Activated T-cell treated with anti-CD3 and anti-CD28 coated beads for 4 hours (primary cell): ENCODE results near the gene ATP8B1.
"Not testable (repeated sequence)": the region's sequence is repeated elsewhere in the genome, so short reads cannot be mapped to it uniquely, and the experiment has no call there.

Experiments
- DNase-seq: peaks from one replicate; pipeline ENCODE4 v3.0.0-alpha.2; 2020

The ATP8B1 gene

GRCh38 chr18:57803103-57803969 is at the start of gene ATP8B1:
ATP8B1 (minus strand) TSS chr18:57803315; CDS start chr18:57731807, 71,508 bp downstream.
- no peak for DNase-seq

- no peak for DNase-seq
Measured at GRCh38 chr18:57850063-57850462, 46.9 kb upstream of the ATP8B1 start.

GRCh38 chr18:57848374-57848773 is 45.3 kb upstream of the ATP8B1 start:
- DNase-seq, result not testable (repeated sequence)

GRCh38 chr18:57847431-57847830 is 44.3 kb upstream of the ATP8B1 start:
- DNase-seq, result not testable (repeated sequence)

- no peak for DNase-seq
Measured at GRCh38 chr18:57846258-57846657, 43.1 kb upstream of the ATP8B1 start.

GRCh38 chr18:57845605-57846074 is 42.5 kb upstream of the ATP8B1 start:
- no peak for DNase-seq

- DNase-seq, result no peak
Measured at GRCh38 chr18:57844319-57844718, 41.2 kb upstream of the ATP8B1 start.

- DNase-seq, result no peak
Measured at GRCh38 chr18:57843386-57843785, 40.3 kb upstream of the ATP8B1 start.

GRCh38 chr18:57841568-57841967 is 38.5 kb upstream of the ATP8B1 start:
- DNase-seq, result no peak

- no peak for DNase-seq
Measured at GRCh38 chr18:57839942-57840381, 36.8 kb upstream of the ATP8B1 start.

GRCh38 chr18:57837917-57838548 is 34.9 kb upstream of the ATP8B1 start:
- DNase-seq, result no peak

GRCh38 chr18:57836557-57836956 is 33.4 kb upstream of the ATP8B1 start:
- DNase-seq, result no peak

- no peak for DNase-seq
Measured at GRCh38 chr18:57835904-57836303, 32.8 kb upstream of the ATP8B1 start.

GRCh38 chr18:57834616-57835015 is 31.5 kb upstream of the ATP8B1 start:
- DNase-seq, result no peak

GRCh38 chr18:57833441-57834101 is 30.5 kb upstream of the ATP8B1 start:
- no peak for DNase-seq

- DNase-seq, result no peak
Measured at GRCh38 chr18:57832730-57833129, 29.6 kb upstream of the ATP8B1 start.

GRCh38 chr18:57831597-57832377 is 28.7 kb upstream of the ATP8B1 start:
- DNase-seq, result no peak

GRCh38 chr18:57827646-57828045 is 24.5 kb upstream of the ATP8B1 start:
- no peak for DNase-seq

GRCh38 chr18:57826252-57826651 is 23.1 kb upstream of the ATP8B1 start:
- no peak for DNase-seq

- not testable (repeated sequence) for DNase-seq
Measured at GRCh38 chr18:57820583-57820982, 17.5 kb upstream of the ATP8B1 start.

GRCh38 chr18:57819671-57820460 is 16.8 kb upstream of the ATP8B1 start:
- no peak for DNase-seq

GRCh38 chr18:57819119-57819518 is 16.0 kb upstream of the ATP8B1 start:
- DNase-seq, result no peak
